GM19043 (cell line): ENCODE results near the gene MALSU1.

ENCODE experiments used
- ATAC-seq: cut with Tn5 transposase; IDR thresholded peaks from one replicate; pipeline ENCODE4 v1.9.1; 2021; ENCODE audit warnings: low read depth; ENCODE audit not compliant: unreplicated experiment

MALSU1 gene

GRCh38 chr7:23298885-23299769 is at the start of gene MALSU1:
Gene MALSU1 (plus strand): TSS chr7:23299339. CDS start chr7:23299353, 14 bp downstream.
- ATAC-seq, result peak; percentile 99

- ATAC-seq, result no peak
Observed at GRCh38 chr7:23249486-23249885, 49.7 kb upstream of the MALSU1 start.

DNA sequence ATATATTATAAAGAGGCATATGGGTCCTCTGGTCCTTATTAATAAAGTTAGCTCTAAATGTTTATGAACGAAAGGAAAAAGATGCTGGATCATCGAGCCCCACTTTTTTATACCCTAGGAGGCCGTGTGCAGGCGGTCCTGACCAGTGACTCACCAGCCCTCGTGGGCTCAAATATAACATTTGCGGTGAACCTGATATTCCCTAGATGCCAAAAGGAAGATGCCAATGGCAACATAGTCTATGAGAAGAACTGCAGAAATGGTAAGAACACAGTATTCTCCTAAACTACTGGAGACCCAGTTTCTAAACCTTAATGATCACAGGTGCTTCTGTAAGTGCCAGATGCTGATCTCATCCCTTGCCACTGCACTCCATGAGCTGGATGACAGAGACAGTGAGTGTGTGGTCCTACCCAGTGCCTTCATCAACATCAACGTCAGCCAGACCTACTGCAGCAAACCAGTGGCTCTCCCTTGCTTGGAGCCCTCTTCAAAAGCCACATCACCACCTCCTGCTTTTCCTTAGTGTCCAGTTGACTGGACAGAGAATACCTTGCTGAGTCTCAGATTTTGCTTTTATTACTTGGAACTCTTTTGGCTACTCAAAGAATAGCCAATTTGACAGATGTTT is 45.0 kb upstream of the MALSU1 start:
- ATAC-seq, result no peak

DNA sequence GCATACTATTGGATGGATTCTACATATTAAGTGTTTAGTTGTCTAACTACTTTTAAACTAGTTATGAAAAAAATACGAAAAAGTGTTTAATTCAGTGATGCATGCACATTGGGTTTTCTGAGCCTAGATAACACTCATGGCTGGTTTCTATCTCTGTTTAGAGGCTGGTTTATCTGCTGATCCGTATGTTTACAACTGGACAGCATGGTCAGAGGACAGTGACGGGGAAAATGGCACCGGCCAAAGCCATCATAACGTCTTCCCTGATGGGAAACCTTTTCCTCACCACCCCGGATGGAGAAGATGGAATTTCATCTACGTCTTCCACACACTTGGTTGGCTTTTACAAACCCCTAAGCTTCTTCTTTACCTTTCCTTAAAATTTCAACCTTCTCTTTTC is 42.4 kb upstream of the MALSU1 start:
- ATAC-seq, result no peak

DNA sequence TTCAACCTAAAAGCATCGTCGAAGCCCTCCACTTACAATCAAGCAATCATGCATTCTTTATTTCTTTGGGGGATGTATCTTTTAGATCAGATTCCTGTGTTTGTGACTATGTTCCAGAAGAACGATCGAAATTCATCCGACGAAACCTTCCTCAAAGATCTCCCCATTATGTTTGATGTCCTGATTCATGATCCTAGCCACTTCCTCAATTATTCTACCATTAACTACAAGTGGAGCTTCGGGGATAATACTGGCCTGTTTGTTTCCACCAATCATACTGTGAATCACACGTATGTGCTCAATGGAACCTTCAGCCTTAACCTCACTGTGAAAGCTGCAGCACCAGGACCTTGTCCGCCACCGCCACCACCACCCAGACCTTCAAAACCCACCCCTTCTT is 38.8 kb upstream of the MALSU1 start:
- no peak for ATAC-seq

DNA sequence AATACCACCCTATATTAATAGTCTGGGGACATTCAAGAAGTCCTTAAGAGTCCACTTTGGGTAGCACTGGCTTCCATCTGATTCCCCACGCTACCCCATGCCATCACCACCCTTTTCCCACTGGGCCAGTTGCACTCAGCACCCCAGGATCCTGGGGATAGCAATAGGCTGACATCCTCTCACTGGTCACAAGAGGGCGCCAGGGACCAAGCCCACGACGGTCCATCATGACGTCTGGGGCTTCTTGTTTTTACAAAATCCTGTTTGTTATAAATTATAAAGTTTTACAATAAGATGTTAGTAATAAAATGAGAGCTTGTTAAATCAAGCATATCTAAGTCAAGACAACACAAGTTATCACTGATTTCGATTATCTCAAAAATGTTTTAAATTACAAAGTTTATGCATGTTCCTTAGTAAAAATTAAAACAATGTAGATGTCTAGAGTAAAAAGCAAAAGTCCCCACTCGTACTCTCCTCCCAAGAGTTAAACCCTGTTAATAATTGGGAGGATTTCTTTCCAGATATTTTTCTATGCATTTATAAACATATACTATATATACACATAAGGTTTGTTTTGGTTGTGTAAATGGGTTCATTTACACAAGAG is 37.2 kb upstream of the MALSU1 start:
- no peak for ATAC-seq

GRCh38 chr7:23264916-23265458 is 34.2 kb upstream of the MALSU1 start:
- no peak for ATAC-seq

DNA sequence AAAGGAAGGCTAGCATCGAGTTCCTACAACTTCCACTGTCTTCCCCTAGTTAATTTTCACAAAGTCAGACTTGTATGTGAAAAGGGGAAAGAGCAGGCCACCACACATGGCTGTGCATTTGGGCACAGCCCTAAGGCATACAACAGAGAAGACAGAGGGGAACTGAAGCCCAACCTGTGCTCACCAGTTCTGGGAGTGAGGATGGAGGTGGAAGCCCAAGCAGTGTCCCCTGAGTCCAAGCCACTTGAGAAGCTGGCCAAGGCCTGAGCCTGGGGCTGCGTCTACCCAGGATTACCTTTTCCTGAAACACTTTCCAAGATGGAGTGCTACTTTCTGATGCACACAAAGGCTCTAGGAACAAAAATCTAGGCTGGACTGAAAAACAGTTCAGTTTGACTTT is 32.2 kb upstream of the MALSU1 start:
- no peak for ATAC-seq

- no peak for ATAC-seq
Observed at GRCh38 chr7:23267357-23267756, 31.8 kb upstream of the MALSU1 start.

- no peak for ATAC-seq
Observed at GRCh38 chr7:23268167-23268566, 31.0 kb upstream of the MALSU1 start.

DNA sequence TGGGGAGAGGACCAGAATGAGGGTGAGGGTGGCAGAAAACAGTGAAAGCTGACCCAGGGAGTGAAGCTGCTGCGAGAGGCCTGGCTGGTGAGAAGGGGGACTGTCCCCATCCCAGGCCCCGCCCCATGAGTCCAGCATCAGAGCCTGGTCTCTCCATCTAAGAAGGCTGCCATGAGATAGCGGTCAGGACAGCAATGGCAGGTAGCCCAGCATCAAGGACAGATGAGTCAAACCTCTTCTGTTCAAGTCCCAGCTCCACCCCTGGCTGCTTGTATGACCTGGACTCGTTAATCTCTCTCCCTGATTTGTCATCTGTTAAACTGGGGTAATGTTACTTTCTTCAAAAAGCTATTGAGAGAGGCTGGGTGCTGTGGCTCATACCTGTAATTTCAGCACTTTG is 30.4 kb upstream of the MALSU1 start:
- ATAC-seq, result no peak

DNA sequence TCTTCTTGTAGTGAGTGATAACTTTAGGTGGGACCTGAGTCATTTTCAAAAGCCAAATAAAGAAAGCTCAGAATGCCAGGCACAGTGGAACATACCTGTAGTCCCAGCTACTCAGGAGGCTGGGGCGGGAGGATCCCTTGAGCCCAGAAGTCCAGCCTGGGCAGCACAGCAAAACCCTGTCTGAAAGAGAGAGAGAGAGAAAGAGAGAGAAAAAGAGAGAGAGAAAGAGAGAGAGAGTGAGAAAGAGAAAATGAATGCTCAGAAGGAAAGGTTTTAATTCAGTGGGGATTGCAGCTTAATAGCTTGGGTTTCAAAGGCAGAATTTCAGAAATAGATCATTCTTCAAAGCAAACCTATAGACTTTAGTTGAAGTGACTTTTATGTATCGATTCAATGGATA is 26.9 kb upstream of the MALSU1 start:
- ATAC-seq, result no peak

- ATAC-seq, result peak; percentile 98
Observed at GRCh38 chr7:23273141-23273599, 26.0 kb upstream of the MALSU1 start.

DNA sequence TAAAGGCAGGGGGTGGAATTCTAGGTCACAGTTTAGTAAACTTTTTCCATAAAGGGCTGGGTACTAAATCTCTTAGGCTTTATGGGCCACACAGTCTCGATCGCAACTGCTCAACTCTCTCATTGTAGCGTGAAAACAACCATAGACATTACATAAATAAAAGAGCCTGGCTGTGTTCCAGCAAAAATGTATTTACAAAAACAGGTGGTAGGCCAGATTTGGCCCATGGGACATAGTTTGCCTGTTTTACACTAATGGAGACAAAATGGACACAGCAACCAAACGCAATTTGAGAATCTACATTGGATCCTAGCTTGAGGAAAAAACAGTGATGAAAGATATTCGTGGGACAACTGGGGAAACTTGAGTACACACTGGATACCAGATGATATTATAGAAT is 23.2 kb upstream of the MALSU1 start:
- no peak for ATAC-seq

DNA sequence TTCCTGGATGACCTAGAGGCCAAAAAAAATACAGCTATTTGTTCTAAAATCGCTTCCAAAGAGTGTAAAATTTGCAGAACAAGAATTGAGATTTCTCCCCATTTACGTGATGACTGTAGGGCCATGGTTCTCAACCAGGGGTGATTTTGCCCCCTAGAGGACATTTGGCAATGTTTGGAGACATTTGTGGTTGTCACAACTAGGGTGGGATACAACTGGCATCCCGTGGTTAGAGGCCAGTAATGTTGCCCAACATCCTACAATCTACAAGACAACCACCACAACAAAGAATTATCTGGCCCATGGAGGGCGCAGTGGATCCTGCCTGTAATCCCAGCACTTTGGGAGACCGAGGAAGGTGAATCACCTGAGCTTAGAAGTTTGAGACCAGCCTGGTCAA is 22.8 kb upstream of the MALSU1 start:
- ATAC-seq, result no peak

DNA sequence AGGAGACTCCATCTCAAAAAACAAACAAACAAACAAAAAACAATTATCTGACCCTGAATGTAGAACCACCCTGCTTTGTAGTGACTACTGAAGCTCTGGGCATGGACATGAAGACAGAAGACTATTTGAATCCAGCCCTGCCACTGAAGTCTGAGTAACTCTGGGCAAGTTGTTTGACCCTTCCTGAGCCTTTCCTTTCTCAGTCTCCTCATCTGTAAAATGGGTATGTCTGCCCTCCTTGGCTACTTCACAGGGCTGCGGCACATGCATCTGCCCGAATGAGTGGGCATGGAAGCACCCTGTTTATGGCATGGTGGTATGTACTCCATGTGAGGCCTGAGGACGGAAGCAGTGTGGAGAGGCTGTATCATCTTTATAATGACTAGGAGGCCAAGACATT is 22.2 kb upstream of the MALSU1 start:
- ATAC-seq, result no peak

- ATAC-seq, result no peak
Observed at GRCh38 chr7:23277359-23277989, 21.7 kb upstream of the MALSU1 start.

- ATAC-seq, result no peak
Observed at GRCh38 chr7:23279819-23280525, 19.2 kb upstream of the MALSU1 start.

- no peak for ATAC-seq
Observed at GRCh38 chr7:23283086-23283485, 16.1 kb upstream of the MALSU1 start.

GRCh38 chr7:23284871-23285270 is 14.3 kb upstream of the MALSU1 start:
- no peak for ATAC-seq
